NCI-H2081 treated with DMSO at 0.1 percent for 48 hours (cell line): ENCODE measurements around the gene PARK7.

ENCODE experiments used
- DNase-seq: peaks from one replicate; lab custom pipeline; 2025; lab: John Stamatoyannopoulos, UW

The PARK7 gene

DNA sequence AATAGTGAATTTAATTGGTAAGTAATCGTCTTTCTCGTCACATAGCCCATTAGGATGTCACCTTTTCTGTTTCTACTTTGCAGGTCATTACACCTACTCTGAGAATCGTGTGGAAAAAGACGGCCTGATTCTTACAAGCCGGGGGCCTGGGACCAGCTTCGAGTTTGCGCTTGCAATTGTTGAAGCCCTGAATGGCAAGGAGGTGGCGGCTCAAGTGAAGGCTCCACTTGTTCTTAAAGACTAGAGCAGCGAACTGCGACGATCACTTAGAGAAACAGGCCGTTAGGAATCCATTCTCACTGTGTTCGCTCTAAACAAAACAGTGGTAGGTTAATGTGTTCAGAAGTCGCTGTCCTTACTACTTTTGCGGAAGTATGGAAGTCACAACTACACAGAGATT, 23.3 kb downstream of the PARK7 start:
- DNase-seq, result no peak

DNA sequence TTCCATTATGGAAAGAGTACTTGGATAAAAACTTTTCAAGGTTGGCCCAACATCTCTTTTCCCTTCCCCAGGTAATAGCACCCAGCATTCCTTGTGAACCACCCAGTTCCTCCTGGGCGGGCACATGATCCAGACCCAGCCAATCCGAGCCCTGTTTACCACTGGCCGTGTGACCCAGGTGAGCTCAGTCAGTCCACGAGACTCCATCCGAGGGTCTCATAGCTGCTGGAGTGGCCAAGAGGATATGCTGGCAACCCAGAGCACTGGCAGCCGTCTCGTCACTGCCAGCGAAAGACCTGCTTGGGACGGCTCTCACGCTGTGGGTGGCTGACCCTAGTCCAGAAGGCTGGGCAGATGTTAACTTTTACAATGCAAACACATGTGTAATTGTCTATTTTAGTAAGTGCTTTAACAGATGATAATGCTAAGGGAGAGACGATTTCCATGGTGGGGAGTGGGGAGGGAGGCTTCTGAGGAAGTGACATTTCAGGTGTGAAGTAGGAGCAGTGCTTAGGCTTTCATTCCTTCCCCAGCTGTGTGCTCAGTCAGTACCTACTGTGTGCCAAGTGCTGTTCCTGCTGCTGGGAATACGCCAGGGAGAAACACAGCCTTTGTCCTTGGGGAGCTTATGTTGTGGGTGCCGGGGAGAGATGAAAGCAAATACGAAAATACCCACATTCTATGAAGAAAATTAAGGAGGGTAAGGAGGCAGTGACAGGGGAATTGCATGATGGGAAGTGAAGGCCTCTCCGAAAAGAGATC, 24.5 kb downstream of the PARK7 start:
- DNase-seq, result no peak

DNA sequence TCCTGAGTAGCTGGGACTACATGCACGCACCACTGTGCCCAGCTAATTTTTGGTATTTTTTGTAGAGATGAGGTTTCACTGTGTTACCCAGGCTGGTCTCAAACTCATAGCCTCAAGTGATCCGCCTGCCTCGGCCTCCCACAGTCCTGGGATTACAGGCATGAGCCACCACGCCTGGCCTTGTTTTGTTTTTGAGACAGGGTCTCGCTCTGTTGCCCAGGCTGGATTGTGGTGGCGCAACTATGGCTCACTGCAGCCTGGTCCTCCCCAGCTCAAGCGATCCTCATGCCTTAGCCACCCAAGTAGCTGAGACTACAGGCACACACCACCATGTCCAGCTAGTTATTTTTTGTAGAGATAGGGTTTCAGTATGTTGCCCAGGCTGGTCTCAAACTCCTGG, 26.0 kb downstream of the PARK7 start:
- DNase-seq, result no peak

DNA sequence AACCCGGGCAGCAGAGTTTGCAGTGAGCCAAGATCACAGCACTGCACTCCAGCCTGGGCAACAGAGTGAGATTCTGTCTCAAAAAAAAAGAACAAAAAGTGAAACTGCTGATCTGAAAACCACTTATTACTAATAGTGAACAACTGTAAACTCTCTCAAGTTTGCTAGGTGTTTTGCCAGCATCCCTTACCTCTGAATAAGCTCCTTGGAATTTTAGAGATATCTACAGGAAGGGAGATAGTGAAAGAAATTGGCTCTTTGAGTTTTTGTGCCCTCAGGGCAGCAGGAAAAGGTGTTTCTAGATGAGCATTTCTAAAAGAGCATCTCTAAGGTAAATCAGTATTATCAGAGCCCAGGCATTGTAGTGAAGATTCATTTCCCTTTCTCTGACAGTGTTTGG, 27.1 kb downstream of the PARK7 start:
- DNase-seq, result no peak

DNA sequence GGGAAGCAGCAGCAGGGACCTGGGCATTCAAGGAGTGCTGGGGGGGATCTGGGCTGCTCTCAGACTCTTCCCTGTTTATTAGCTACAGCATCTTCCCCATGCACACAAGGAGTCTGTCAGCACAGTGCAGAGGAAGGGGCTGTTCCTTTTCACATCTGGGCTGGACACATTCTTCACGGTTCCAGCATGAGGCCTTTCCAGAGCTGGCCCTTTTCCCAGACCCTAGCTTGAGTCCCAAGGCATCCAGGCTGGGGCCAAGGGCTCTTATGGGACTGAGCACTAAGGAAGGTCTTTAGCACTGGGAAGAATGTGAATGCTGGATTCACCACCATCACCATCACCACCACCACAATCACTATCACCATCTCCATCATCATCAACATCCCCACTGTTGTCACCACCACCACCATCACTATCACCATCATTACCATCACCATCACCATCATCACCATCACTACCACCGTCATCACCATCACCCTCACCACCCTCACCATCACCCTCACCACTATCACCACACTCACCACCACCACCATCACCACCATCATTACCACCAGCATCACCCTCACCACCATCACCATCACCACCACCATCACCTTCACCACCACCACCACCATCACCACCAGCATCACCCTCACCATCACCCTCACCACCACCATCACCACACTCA, 28.4 kb downstream of the PARK7 start:
- DNase-seq, result no peak

DNA sequence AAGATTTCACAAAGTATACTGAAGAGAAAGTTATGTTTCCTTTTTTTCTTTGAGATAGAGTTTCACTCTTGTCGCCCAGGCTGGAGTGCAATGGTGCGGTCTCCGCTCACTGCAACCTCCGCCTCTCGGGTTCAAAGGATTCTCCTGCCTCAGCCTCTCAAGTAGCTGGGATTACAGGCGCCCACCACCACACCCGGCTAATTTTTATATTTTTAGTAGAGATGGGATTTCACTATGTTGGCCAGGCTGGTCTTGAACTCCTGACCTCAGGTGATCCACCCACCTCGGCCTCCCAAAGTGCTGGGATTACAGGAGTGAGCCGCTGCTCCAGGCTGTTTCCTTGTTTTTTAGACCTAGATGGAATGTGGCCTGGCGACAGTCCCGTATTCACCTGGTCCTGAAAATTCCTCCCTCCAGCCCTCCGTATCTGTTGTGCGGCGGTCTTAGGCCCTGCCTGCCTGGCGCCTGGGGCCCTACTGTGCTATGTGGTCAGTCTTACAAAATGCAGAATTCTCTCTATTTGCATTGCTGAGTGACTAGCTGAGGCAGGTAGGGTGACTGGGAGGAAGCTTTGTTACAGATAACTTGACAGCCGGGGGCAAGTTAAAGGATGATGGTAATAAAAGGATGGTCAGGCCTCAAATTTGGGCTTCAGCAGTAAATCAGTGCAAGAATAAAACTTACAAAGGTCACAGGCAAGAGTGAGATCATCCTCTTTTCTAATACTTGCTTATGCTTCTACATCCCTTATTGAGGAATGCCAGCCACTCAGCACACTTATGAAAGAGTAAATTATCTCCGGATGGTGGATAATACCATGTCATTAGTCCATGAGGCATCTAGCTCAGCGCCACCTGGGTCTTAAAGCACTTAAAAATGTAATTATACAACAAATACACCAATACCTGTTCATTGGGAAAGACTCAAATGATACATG, 30.3 kb downstream of the PARK7 start:
- no peak for DNase-seq

DNA sequence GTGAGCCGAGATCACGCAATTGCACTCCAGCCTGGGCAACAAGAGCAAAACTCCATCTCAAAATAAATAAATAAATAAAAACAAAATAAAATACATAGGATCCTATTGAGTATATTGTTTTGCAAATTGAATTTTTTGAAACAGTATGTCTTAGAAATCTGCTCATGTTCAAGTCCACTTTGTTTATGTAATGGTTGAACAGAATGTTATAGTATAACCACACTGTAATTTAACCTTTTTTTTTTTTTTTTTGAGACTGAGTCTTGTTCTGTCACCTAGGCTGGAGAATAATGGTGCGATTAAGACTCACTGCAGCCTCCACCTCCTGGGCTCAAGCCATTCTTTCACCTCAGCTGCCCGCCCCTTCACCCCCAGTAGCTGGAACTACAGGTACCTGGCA, 31.4 kb downstream of the PARK7 start:
- no peak for DNase-seq

DNA sequence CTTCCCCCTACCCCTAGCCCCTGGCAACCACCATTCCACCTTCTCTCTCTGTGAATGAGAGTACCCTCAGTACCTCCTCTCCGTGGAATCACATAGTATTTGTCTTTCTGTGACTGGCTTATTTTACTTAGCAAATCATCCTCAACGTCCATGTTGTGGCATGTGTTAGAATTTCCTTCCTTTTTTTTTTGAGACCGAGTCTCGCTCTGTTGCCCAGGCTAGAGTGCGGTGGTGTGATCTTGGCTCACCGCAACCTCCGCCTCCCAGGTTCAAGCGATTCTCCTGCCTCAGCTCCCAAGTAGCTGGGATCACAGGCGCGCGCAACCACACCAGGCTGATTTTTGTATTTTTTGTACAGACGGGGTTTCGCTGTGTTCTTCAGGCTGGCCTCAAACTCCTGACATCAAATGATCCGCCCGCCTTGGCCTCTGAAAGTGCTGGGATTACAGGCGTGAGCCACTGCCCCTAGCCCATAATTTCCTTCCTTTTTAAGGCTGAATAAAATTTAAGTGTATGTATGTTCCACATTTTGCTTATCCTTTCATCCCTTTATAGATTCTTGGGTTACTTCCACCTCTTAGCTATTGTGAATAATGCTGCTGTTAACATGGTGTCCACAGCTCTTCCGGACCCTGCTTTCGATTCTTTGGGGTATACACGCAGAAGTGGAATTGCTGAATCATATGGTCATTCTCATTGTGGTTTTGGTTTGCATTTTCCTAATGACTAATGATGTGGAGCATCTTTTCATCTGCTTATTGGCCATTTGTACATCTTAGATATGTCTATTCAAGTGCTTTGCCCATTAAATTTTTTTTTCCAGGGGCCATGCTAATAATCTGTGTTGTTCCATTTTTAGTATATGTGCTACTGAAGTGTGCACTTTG, 32.3 kb downstream of the PARK7 start:
- no peak for DNase-seq

DNA sequence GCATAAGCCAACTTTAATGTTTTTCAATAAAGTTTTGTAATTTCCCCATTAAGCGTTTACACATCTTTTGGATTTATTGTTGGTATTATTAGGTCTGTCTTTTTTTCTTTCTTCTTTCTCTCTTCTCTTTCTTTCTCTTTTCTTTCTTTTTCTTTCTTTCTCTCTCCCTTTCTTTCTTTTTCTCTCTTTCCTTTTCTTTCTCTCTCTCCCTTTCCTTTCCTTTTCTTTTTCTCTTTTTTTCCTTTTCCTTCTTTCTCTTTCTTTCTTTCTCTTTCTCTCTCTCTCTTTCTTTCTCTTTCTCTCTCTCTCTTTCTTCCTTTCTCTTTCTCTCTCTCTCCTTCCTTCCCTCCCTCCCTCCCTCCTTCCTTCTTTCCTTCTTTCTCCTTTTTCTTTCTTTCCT, 33.3 kb downstream of the PARK7 start:
- DNase-seq, result no peak

DNA sequence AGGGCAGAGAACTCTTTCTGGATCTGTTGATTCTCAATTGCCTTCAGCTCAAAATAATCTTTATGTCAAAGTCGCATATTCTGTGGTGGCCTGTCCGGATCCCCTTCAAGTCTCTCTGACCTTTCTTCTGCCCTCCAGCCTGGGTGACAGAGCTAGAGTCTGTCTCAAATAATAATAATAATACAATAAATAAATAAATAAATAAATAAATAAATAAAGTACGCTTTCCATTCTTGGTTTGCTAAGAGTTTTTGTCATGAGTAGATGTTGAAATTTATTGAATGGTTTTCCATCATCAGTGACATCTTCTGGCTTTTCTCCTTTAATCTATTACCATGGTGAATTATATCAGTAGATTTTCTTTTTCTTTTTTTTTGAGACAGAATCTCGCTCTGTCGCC, 33.9 kb downstream of the PARK7 start:
- no peak for DNase-seq

DNA sequence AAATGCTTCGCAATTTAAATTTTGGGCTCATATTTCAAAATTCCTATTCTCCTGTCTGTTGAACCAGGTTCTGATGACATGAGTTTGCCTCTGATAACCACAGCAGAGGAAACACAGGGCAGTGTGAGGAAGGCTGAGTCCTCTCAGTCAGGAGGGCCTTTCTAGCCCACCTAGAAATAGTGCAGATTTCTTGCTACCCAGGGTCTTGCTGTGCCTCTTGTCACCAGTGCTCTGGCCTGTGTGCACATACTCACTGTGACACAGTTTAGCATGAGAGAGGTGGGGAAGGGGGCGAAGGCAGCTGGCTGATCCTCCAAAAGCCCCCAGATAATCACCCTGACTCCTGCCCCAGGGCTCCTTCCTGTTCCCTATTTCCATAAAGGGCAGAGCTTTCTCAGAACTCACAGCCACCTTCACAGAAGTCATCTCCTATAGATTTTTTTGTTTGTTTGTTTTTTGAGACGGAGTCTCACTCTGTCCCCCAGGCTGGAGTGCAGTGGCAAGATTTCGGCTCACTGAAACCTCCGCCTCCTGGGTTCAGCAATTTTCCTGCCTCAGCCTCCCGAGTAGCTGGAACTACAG, 40.9 kb downstream of the PARK7 start:
- DNase-seq, result no peak

DNA sequence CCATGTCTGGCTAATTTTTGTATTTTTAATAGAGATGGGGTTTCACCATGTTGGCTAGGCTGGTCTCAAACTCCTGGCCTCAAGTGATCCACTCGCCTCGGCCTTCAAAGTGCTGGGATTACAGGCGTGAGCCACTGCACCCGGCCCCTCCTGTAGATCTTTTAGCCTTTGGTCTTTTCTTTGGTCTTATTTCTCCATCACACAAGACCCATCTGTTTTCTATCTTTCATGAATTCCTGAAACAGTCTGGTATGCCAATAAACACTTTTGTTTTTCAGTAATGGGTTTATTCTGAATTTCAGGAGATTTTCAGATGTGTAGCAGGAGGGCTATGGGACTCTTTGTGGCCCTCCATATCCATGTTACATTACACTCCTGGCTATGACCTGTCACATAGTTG, 41.4 kb downstream of the PARK7 start:
- no peak for DNase-seq

DNA sequence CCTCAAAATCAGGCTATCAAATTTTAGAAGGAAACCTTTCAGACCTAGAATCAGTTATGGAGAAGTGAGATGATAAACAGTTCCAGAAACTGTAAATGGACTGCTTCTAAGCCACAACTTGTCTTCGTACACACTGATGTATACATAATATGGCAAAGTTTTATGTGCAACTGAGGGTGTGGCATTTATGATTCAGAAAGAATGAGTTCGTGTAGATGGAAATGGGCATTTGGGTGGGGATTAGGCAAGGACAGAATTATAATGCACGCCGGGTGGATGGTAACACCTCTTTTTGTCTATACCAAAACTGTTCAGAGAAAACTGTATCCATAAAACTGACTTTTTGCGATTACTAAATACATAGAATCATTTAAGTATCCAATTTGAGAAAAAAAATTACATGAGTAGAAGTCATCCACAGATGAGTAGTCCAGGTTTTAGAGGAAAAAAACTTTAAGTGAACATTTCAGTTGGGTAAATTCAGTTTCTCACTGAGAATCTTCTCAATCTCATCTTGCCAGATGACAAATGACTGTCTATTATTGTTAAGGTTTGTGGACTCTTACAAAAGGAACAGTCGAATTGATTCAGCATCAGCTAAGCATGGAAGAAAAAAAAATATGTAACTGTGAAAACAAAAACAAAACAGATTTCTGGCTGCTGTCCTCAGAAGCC, 42.1 kb downstream of the PARK7 start:
- no peak for DNase-seq

DNA sequence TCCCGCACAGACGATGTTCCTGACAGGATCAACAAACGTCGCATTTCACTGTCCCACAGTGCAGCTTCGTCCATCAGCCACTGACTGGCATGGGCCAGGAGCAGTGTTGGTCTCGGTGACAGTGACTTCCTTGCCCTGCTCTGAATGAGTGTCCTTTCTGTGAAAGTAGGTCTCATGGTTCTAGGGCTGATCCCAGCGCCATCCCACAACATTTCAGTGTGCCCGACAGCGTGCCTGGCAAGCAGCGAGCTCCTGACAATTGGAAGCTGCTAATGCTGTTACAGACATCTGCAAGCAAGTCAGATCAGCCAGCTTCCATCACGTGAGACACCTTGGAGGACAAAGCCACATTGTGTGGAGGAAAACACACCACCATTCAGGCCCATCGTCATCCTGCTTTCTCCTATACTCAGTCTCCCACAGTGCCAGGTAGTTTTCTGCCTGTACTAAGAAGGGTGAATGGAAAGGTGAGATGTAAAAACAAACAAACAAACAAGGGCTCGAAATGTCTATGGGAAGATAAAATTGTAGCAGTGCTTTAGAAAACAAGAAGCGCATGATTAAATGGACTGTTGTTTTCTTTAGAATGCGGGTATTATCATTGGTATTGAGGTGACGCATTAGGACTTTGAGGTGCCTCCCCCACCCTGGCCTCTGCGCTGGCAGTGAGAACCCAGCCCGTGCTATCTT, 42.7 kb downstream of the PARK7 start:
- no peak for DNase-seq

DNA sequence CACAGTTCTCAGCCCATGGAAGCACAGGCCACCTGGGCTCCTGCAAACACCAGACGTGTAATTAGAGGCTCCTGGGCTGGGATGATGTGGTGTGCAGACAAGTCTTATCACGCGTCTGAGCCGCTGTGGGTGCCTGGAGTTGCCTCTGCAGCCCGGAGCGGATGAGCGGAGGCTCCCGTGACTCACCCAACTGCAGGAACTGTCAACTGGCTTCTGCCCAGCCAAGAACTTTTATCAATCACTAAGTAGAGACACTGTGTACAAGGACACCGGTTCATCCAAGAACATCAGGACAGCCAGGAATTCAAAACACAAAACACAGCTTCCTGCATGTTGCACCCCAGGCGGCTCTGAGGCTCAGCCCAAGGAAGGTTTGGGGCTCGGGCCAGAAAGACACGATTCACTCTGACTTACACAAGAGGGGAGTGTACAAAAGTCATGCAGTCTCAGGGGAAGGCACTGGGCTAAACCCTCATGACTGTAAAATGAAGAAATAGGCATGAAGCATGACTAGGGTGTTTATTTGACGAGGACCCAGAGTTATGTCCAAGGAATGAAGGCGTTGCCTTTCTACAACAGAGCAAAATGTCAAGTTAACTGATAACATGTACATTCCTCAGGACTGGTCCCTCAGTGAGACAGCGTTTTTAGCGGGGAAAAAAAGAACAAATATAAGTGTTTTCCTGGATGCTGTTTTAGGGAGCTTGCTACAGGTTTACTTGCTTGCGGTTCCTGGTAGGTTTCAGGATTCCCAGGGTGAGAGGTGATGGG, 43.5 kb downstream of the PARK7 start:
- peak; percentile 45 for DNase-seq

DNA sequence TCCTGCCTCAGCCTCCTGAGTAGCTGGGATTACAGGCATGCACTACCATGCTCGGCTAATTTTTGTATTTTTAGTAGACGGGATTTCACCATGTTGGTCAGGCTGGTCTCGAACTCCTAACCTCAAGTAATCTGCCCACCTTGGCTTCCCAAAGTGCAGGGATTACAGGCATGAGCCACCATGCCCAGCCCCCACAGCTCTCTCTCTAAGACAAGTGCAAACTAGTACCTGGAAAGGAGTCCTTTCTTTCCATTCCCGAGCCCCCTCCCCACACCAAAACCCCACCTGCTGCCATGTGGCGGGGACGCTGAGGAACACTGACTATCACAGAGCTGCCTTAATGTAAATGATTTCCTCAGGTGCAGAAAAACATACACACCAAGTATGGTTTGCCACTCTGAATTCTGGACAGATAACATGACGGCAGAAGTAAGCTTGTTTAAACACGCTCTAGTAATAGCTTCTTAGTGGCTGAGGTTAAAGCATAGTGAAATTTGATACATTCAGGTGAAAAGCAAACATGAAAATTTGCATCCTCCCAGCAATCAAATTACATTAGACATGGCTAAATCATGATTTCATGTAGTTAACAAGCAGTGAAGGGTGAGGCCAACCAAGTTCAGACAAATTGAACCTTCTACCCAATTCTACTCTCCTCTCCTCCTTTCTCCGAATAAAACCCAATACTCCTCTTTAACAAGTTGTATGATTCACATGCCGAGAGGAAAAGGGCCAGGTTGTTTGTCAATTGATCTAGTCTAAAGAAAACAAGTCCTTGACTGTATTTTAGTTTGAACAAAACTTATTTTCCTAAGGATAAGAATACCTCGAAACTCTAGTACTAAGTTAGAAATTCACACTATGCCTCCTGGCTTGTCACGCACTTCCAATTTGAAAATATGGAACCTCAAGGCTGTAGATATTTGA, 44.8 kb downstream of the PARK7 start:
- DNase-seq, result peak; percentile 44

DNA sequence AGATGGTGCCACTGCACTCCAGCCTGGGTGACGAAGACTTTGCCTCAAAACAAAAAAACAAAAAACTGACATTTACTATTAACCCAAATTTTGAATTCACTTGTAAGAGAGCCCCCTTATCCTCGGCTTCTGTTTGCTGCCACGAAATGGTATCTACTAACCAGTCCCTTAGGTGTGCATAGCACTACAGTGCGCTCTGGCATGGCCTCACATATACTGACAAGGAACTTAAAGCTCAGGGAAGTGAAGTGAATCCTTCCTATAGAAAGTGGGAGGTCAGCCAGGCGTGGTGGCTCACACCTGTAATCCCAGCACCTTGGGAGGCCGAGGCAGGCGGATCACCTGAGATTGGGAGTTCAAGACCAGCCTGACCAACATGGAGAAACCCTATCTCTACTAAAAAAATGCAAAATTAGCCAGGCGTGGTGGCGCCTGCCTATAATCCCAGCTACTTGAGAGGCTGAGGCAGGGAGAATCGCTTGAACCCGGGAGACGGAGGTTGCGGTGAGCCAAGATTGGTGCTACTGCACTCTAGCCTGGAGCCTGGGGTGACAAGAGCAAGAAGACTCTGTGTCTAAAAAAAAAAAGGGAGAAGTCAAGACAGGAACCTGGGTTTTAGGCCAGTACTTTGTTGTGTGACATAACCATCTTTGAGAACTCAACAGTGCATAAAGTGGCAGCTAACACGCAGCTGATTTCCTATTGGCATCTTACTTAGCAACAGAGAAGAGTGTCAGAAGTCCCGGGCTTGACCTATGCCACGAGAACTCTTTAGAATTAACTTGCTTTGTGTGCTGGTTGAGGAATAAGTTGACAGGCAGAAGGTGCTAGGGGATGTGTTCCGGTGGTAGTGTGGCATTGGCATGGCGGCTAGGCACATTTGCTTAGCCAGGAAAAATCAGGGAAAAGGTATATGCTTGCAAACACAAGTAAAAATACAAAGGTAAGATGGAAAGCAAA, 47.8 kb downstream of the PARK7 start:
- no peak for DNase-seq
